GM21447 (cell line): ENCODE results near the gene IL21R.

Experiments
- ATAC-seq: cut with Tn5 transposase; IDR thresholded peaks from one replicate; pipeline ENCODE4 v1.9.1; 2021; ENCODE audit not compliant: unreplicated experiment

IL21R gene

GRCh38 chr16:27401768-27402568 is at the start of gene IL21R:
TSS of gene IL21R (plus strand) at chr16:27402174. CDS start at chr16:27430072, 27,898 bp downstream.
- peak; percentile 51 for ATAC-seq

GRCh38 chr16:27353853-27354252 is 48.1 kb upstream of the IL21R start:
- no peak for ATAC-seq

GRCh38 chr16:27355610-27356009 is 46.4 kb upstream of the IL21R start:
- no peak for ATAC-seq

GRCh38 chr16:27356794-27357193 is 45.2 kb upstream of the IL21R start:
- ATAC-seq, result no peak

GRCh38 chr16:27359051-27359450 is 42.9 kb upstream of the IL21R start:
- no peak for ATAC-seq

GRCh38 chr16:27359615-27360014 is 42.4 kb upstream of the IL21R start:
- ATAC-seq, result no peak

- no peak for ATAC-seq
Measured at GRCh38 chr16:27361987-27362386, 40.0 kb upstream of the IL21R start.

- no peak for ATAC-seq
Measured at GRCh38 chr16:27362570-27363245, 39.3 kb upstream of the IL21R start.

- no peak for ATAC-seq
Measured at GRCh38 chr16:27363246-27363632, 38.7 kb upstream of the IL21R start.

GRCh38 chr16:27363797-27364196 is 38.2 kb upstream of the IL21R start:
- no peak for ATAC-seq

- ATAC-seq, result no peak
Measured at GRCh38 chr16:27364493-27365141, 37.4 kb upstream of the IL21R start.

GRCh38 chr16:27365142-27366089 is 36.6 kb upstream of the IL21R start:
- no peak for ATAC-seq

GRCh38 chr16:27366687-27367460 is 35.1 kb upstream of the IL21R start:
- peak; percentile 17 for ATAC-seq

- ATAC-seq, result peak; percentile 72
Measured at GRCh38 chr16:27367461-27368357, 34.3 kb upstream of the IL21R start.

- ATAC-seq, result no peak
Measured at GRCh38 chr16:27368358-27368722, 33.6 kb upstream of the IL21R start.

GRCh38 chr16:27369806-27370205 is 32.2 kb upstream of the IL21R start:
- no peak for ATAC-seq

GRCh38 chr16:27370318-27370717 is 31.7 kb upstream of the IL21R start:
- no peak for ATAC-seq

GRCh38 chr16:27373312-27373711 is 28.7 kb upstream of the IL21R start:
- no peak for ATAC-seq

GRCh38 chr16:27374221-27374803 is 27.7 kb upstream of the IL21R start:
- peak; percentile 36 for ATAC-seq
